Measurements from ENCODE around the gene LIPE.

Gene LIPE

GRCh38 chr19:42426643-42427042 is 545 bp downstream of the LIPE start:
- no peak for ATAC-seq
- TF ChIP-seq ZNF70 (CRISPR knock-in tag; IDR thresholded peaks at IDR 0.05) = no peak
- no peak for TF ChIP-seq ARNTL (CRISPR knock-in tag; IDR thresholded peaks at IDR 0.05; ENCODE audit: borderline replicate concordance, low read depth)
- no peak for TF ChIP-seq ZC3H10 (CRISPR knock-in tag; IDR thresholded peaks at IDR 0.05)
- no peak for TF ChIP-seq ZFP30 (CRISPR knock-in tag; IDR thresholded peaks at IDR 0.05)
- TF ChIP-seq GLIS3 (CRISPR knock-in tag; IDR thresholded peaks at IDR 0.05) = no peak
- TF ChIP-seq TSHZ2 (CRISPR knock-in tag; IDR thresholded peaks at IDR 0.05) = no peak
- TF ChIP-seq CREB5 (CRISPR knock-in tag; IDR thresholded peaks at IDR 0.05; ENCODE audit: low read depth) = no peak
- TF ChIP-seq ZFP3 (CRISPR knock-in tag; IDR thresholded peaks at IDR 0.05) = no peak
- TF ChIP-seq PPARA (CRISPR knock-in tag; IDR thresholded peaks at IDR 0.05; ENCODE audit: borderline replicate concordance) = no peak
- TF ChIP-seq ESRRG (CRISPR knock-in tag; IDR thresholded peaks at IDR 0.05) = no peak
- TF ChIP-seq CSDC2 (CRISPR knock-in tag; IDR thresholded peaks at IDR 0.05) = no peak
- TF ChIP-seq BACH2 (CRISPR knock-in tag; IDR thresholded peaks at IDR 0.05; ENCODE audit: borderline replicate concordance) = no peak
- no peak for TF ChIP-seq TCF4 (CRISPR knock-in tag; IDR thresholded peaks at IDR 0.05; ENCODE audit: borderline replicate concordance)
- TF ChIP-seq ZNF8 (CRISPR knock-in tag; IDR thresholded peaks at IDR 0.05) = no peak
- no peak for TF ChIP-seq CSRNP3 (CRISPR knock-in tag; IDR thresholded peaks at IDR 0.05)

GRCh38 chr19:42424712-42425131 is 2.5 kb downstream of the LIPE start:
- TF ChIP-seq OSR1 (CRISPR knock-in tag; IDR thresholded peaks at IDR 0.05) (no peak), ZC3H10 (CRISPR knock-in tag; IDR thresholded peaks at IDR 0.05) (no peak), PPARA (CRISPR knock-in tag; IDR thresholded peaks at IDR 0.05; ENCODE audit: borderline replicate concordance) (no peak), TCF4 (CRISPR knock-in tag; IDR thresholded peaks at IDR 0.05; ENCODE audit: borderline replicate concordance) (no peak), ZFP30 (CRISPR knock-in tag; IDR thresholded peaks at IDR 0.05) (no peak), PATZ1 (CRISPR knock-in tag; IDR thresholded peaks at IDR 0.05; ENCODE audit: borderline replicate concordance) (no peak), ZNF8 (CRISPR knock-in tag; IDR thresholded peaks at IDR 0.05) (no peak), GLIS3 (CRISPR knock-in tag; IDR thresholded peaks at IDR 0.05) (no peak), BACH2 (CRISPR knock-in tag; IDR thresholded peaks at IDR 0.05; ENCODE audit: borderline replicate concordance) (no peak), CREB5 (CRISPR knock-in tag; IDR thresholded peaks at IDR 0.05; ENCODE audit: low read depth) (no peak), TOX (CRISPR knock-in tag; IDR thresholded peaks at IDR 0.05; ENCODE audit: borderline replicate concordance) (no peak), CSRNP3 (CRISPR knock-in tag; IDR thresholded peaks at IDR 0.05) (no peak)
- ATAC-seq = no peak

- ATAC-seq = no peak
- TF ChIP-seq SNAI2 (CRISPR knock-in tag; IDR thresholded peaks at IDR 0.05) (no peak), ZNF70 (CRISPR knock-in tag; IDR thresholded peaks at IDR 0.05) (no peak), ZC3H10 (CRISPR knock-in tag; IDR thresholded peaks at IDR 0.05) (no peak), ZFP30 (CRISPR knock-in tag; IDR thresholded peaks at IDR 0.05) (no peak), PATZ1 (CRISPR knock-in tag; IDR thresholded peaks at IDR 0.05; ENCODE audit: borderline replicate concordance) (no peak), TCF4 (CRISPR knock-in tag; IDR thresholded peaks at IDR 0.05; ENCODE audit: borderline replicate concordance) (no peak), POU6F1 (CRISPR knock-in tag; IDR thresholded peaks at IDR 0.05; ENCODE audit: borderline replicate concordance, low read depth) (no peak), ZNF8 (CRISPR knock-in tag; IDR thresholded peaks at IDR 0.05) (no peak), TOX (CRISPR knock-in tag; IDR thresholded peaks at IDR 0.05; ENCODE audit: borderline replicate concordance) (no peak), OSR1 (CRISPR knock-in tag; IDR thresholded peaks at IDR 0.05) (no peak), ZFP3 (CRISPR knock-in tag; IDR thresholded peaks at IDR 0.05) (no peak), PPARA (CRISPR knock-in tag; IDR thresholded peaks at IDR 0.05; ENCODE audit: borderline replicate concordance) (no peak), GLIS3 (CRISPR knock-in tag; IDR thresholded peaks at IDR 0.05) (no peak), ARNTL (CRISPR knock-in tag; IDR thresholded peaks at IDR 0.05; ENCODE audit: borderline replicate concordance, low read depth) (no peak)
Measured at GRCh38 chr19:42424345-42424707, 2.9 kb downstream of the LIPE start.
